SK-N-SH treated with all-trans-retinoic acid at 6 μM for 48 hours (cell line): Measurements from ENCODE around the gene PLPP3.

Experiments used
- ATAC-seq: fragments of 200-7000 bp; cut with Tn5 transposase; 3 replicates; pipeline ENCODE4 v1.9.1; 2020; ENCODE audit warnings: mild to moderate bottlenecking, moderate library complexity
- ARNTL ChIP-seq: fragments of 450-650 bp; formaldehyde crosslinking; IDR thresholded peaks from 2 replicates; pipeline ENCODE4 v1.5.0; 2020; ENCODE audit warnings: low read depth, mild to moderate bottlenecking, moderate library complexity, borderline replicate concordance
- BACH2 ChIP-seq: fragments of 250-450 bp; sonication (Bioruptor Pico); IDR thresholded peaks from 2 replicates; pipeline ENCODE4 v1.9.0; 2021; ENCODE audit warnings: mild to moderate bottlenecking, borderline replicate concordance
- CSDC2 ChIP-seq: fragments of 250-450 bp; sonication (Bioruptor Pico); IDR thresholded peaks from 2 replicates; pipeline ENCODE4 v1.5.0; 2020; ENCODE audit warnings: mild to moderate bottlenecking, moderate library complexity
- ESRRG ChIP-seq: fragments of 250-450 bp; sonication (Bioruptor Pico); IDR thresholded peaks from 2 replicates; pipeline ENCODE4 v1.6.1; 2021; ENCODE audit warnings: mild to moderate bottlenecking
- GLIS3 ChIP-seq: fragments of 250-450 bp; sonication (Bioruptor Pico); IDR thresholded peaks from 2 replicates; pipeline ENCODE4 v1.5.0; 2020; ENCODE audit warnings: mild to moderate bottlenecking, moderate library complexity
- ISL1 ChIP-seq: fragments of 250-450 bp; sonication (Bioruptor Pico); IDR thresholded peaks from 2 replicates; pipeline ENCODE4 v2.1.2; 2022; ENCODE audit warnings: mild to moderate bottlenecking, moderate library complexity
- PATZ1 ChIP-seq: fragments of 250-450 bp; sonication (Bioruptor Pico); IDR thresholded peaks from 2 replicates; pipeline ENCODE4 v1.8.0; 2020; ENCODE audit warnings: mild to moderate bottlenecking, moderate library complexity, borderline replicate concordance
- PPARA ChIP-seq: fragments of 250-450 bp; sonication (Bioruptor Pico); IDR thresholded peaks from 2 replicates; pipeline ENCODE4 v1.5.0; 2020; ENCODE audit warnings: mild to moderate bottlenecking, borderline replicate concordance
- RARB ChIP-seq: fragments of 250-450 bp; sonication (Bioruptor Pico); IDR thresholded peaks from 2 replicates; pipeline ENCODE4 v1.8.0; 2021; ENCODE audit warnings: mild to moderate bottlenecking, moderate library complexity
- SNAI2 ChIP-seq: fragments of 250-450 bp; sonication (Bioruptor Pico); IDR thresholded peaks from 2 replicates; pipeline ENCODE4 v1.5.0; 2020; ENCODE audit warnings: mild to moderate bottlenecking, moderate library complexity
- TCF4 ChIP-seq: fragments of 250-450 bp; sonication (Bioruptor Pico); IDR thresholded peaks from 2 replicates; pipeline ENCODE4 v1.8.0; 2021; ENCODE audit warnings: mild to moderate bottlenecking, moderate library complexity, borderline replicate concordance
- TOX ChIP-seq: fragments of 250-450 bp; sonication (Bioruptor Pico); IDR thresholded peaks from 2 replicates; pipeline ENCODE4 v1.8.0; 2021; ENCODE audit warnings: mild to moderate bottlenecking, moderate library complexity, borderline replicate concordance
- TSHZ2 ChIP-seq: fragments of 250-450 bp; sonication (Bioruptor Pico); IDR thresholded peaks from 2 replicates; pipeline ENCODE4 v1.5.0; 2020; ENCODE audit warnings: mild to moderate bottlenecking, moderate library complexity
- ZC3H10 ChIP-seq: fragments of 250-450 bp; sonication (Bioruptor Pico); IDR thresholded peaks from 2 replicates; pipeline ENCODE4 v1.5.1; 2021; ENCODE audit warnings: mild to moderate bottlenecking, moderate library complexity
- ZFP3 ChIP-seq: fragments of 250-450 bp; sonication (Bioruptor Pico); IDR thresholded peaks from 2 replicates; pipeline ENCODE4 v1.5.0; 2020; ENCODE audit warnings: mild to moderate bottlenecking, moderate library complexity
- ZFP30 ChIP-seq: fragments of 450-650 bp; formaldehyde crosslinking; IDR thresholded peaks from 2 replicates; pipeline ENCODE4 v1.5.0; 2022; ENCODE audit warnings: mild to moderate bottlenecking, moderate library complexity
- ZNF565 ChIP-seq: fragments of 450-650 bp; formaldehyde crosslinking; conservative IDR thresholded peaks from 2 replicates; pipeline ENCODE4 v1.5.0; 2020; ENCODE audit warnings: low read depth, mild to moderate bottlenecking, moderate library complexity
- ZNF70 ChIP-seq: fragments of 450-650 bp; formaldehyde crosslinking; IDR thresholded peaks from 2 replicates; pipeline ENCODE4 v1.5.0; 2020; ENCODE audit warnings: mild to moderate bottlenecking, moderate library complexity
- ZNF8 ChIP-seq: fragments of 450-650 bp; formaldehyde crosslinking; IDR thresholded peaks from 2 replicates; pipeline ENCODE4 v1.5.0; 2020; ENCODE audit warnings: mild to moderate bottlenecking, moderate library complexity
- TF ChIP-seq, protein P1 (sequence below): fragments of 250-450 bp; sonication (Bioruptor Pico); IDR thresholded peaks from 2 replicates; pipeline ENCODE4 v1.5.1; 2020; ENCODE audit warnings: low read depth, mild to moderate bottlenecking, moderate library complexity
- TF ChIP-seq, protein P2 (sequence below): fragments of 250-450 bp; sonication (Bioruptor Pico); IDR thresholded peaks from 2 replicates; pipeline ENCODE4 v1.8.0; 2021; ENCODE audit warnings: low read depth, mild to moderate bottlenecking, moderate library complexity, borderline replicate concordance

Gene PLPP3

DNA sequence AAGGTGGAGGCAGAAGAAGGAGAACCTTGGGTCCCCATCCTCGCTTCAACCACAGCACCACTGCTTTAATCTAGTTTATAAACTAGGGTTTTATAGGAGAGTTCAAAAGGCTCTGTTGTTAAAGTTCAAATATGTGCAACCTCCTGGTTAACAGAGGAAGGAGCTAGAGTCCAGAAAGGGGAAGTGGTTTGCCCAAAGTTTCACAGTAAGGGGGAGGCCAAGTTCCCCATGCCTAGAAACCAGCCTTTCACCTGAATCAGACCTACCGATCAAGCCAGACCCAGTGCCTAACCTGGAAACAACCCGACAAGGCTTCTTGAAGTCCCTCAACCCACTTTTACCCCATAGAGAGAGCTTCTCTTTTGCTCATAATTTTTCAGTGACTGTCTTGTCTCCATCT, 106.5 kb downstream of the PLPP3 start:
- TF ChIP-seq TCF4 (CRISPR knock-in tag) (no peak), ZFP3 (no peak), GLIS3 (no peak), CSDC2 (CRISPR knock-in tag) (no peak), RARB (CRISPR knock-in tag) (no peak), SNAI2 (no peak), ISL1 (CRISPR knock-in tag) (no peak), ESRRG (CRISPR knock-in tag) (no peak)
- TF ChIP-seq, protein P1, sequence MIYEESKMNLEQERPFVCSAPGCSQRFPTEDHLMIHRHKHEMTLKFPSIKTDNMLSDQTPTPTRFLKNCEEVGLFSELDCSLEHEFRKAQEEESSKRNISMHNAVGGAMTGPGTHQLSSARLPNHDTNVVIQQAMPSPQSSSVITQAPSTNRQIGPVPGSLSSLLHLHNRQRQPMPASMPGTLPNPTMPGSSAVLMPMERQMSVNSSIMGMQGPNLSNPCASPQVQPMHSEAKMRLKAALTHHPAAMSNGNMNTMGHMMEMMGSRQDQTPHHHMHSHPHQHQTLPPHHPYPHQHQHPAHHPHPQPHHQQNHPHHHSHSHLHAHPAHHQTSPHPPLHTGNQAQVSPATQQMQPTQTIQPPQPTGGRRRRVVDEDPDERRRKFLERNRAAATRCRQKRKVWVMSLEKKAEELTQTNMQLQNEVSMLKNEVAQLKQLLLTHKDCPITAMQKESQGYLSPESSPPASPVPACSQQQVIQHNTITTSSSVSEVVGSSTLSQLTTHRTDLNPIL: no peak
- ATAC-seq: no peak

- no peak for TF ChIP-seq ZC3H10 (CRISPR knock-in tag)
- no peak for TF ChIP-seq ESRRG (CRISPR knock-in tag)
- no peak for TF ChIP-seq ZFP30 (CRISPR knock-in tag)
- TF ChIP-seq ZNF70: no peak
- TF ChIP-seq, all 23 proteins: peak for 0
Observed at GRCh38 chr1:56469640-56470371, 109.6 kb downstream of the PLPP3 start.

DNA sequence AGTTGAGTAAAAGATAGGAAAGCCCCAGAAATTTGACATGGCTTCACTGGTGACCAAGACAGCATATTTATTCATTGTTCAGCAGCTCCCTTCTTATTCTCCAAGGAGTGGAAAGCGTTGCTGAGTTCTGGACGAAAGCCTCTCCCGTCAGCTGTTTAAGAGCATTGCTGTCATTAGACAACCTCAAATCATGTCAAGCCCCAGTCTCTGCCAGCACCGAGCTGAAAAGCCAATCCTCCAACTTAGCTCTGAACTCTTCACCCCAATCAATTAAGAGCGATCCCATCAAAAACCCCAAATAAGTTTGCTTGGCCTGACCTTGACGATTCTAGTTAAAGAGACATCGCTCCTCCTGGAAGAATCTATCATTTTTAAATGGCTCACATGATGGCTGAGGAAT, 110.8 kb downstream of the PLPP3 start:
- ATAC-seq: no peak
- TF ChIP-seq, protein P2, sequence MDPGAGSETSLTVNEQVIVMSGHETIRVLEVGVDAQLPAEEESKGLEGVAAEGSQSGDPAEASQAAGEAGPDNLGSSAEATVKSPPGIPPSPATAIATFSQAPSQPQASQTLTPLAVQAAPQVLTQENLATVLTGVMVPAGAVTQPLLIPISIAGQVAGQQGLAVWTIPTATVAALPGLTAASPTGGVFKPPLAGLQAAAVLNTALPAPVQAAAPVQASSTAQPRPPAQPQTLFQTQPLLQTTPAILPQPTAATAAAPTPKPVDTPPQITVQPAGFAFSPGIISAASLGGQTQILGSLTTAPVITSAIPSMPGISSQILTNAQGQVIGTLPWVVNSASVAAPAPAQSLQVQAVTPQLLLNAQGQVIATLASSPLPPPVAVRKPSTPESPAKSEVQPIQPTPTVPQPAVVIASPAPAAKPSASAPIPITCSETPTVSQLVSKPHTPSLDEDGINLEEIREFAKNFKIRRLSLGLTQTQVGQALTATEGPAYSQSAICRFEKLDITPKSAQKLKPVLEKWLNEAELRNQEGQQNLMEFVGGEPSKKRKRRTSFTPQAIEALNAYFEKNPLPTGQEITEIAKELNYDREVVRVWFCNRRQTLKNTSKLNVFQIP (CRISPR knock-in tag): no peak
- no peak for TF ChIP-seq ZNF565 (CRISPR knock-in tag)
- TF ChIP-seq ISL1 (CRISPR knock-in tag): no peak
- no peak for TF ChIP-seq GLIS3
- no peak for TF ChIP-seq ZNF8

More at GRCh38 chr1:56469640-56470371, 109.6 kb downstream of the PLPP3 start:
- peak; percentile 57; the same call in 2 of the 3 replicates for ATAC-seq

GRCh38 chr1:56466538-56466937, 112.8 kb downstream of the PLPP3 start:
- TF ChIP-seq BACH2 (CRISPR knock-in tag): no peak
- no peak for TF ChIP-seq TSHZ2 (CRISPR knock-in tag)
- no peak for TF ChIP-seq ZC3H10 (CRISPR knock-in tag)
- TF ChIP-seq ZNF8: no peak
- no peak for TF ChIP-seq TCF4 (CRISPR knock-in tag)
- TF ChIP-seq, protein P1: no peak
- no peak for TF ChIP-seq GLIS3
- no peak for TF ChIP-seq CSDC2 (CRISPR knock-in tag)
- TF ChIP-seq ZNF70: no peak
- TF ChIP-seq ZFP3: no peak
- TF ChIP-seq ISL1 (CRISPR knock-in tag): no peak
- TF ChIP-seq ARNTL: no peak
- TF ChIP-seq TOX (CRISPR knock-in tag): no peak
- no peak for TF ChIP-seq PPARA (CRISPR knock-in tag)
- TF ChIP-seq, protein P2 (CRISPR knock-in tag): no peak
- no peak for TF ChIP-seq RARB (CRISPR knock-in tag)
- TF ChIP-seq PATZ1 (CRISPR knock-in tag): no peak
- TF ChIP-seq ZFP30 (CRISPR knock-in tag): no peak
- TF ChIP-seq SNAI2: no peak
- no peak for ATAC-seq
